Measurements from ENCODE around the gene DENND5A. TPM values are rescaled to one million over a fixed set of nuclear protein-coding genes. Genes with fewer than 3 reads are reported as not detected.

The DENND5A gene
- total and polyA plus RNA-seq, 2 donors (not counting 1 experiment from before 2014, with no cell fraction given) = 125 to 235 TPM

- peaks cover 3% of the 10 kb centered on the region for H3K27me3 ChIP-seq (ENCODE audit: control insufficient read depth, insufficient read depth, low read length)
- no peaks in the 10 kb centered on the region for H4K20me1 ChIP-seq (ENCODE audit: control insufficient read depth, extremely low read depth, insufficient read depth, low read length)
- no peak overlapping the region for H3K27ac ChIP-seq (ENCODE audit: insufficient read depth, low read length)
- DNase-seq (ENCODE audit: low read depth in 2 of 2) = no peak
- TF ChIP-seq EZH2 (IDR thresholded peaks at IDR 0.05; ENCODE audit: low read length, missing control alignments) (no peak), CTCF (conservative IDR thresholded peaks at IDR 0.05 in 1 of 2, IDR thresholded peaks at IDR 0.05 in 1 of 2; ENCODE audit: low read depth in 1 of 2, low read length in 2 of 2) (no peak)
- H3K36me3 ChIP-seq (ENCODE audit: control insufficient read depth, insufficient read depth, low read length) = no peaks in the 10 kb centered on the region
- H3K9me3 ChIP-seq (ENCODE audit: control insufficient read depth, insufficient read depth, low read depth, low read length) = no peaks in the 10 kb centered on the region
- no peak overlapping the region for H3K9ac ChIP-seq (ENCODE audit: insufficient read depth, low read length)
- H3K4me3 ChIP-seq (replicated peaks in 1 of 4; ENCODE audit: control extremely low read depth in 1 of 4, insufficient read depth in 1 of 4, low read depth in 3 of 4, low read length in 4 of 4) = no peak overlapping the region
- no peaks in the 10 kb centered on the region for H3K79me2 ChIP-seq (ENCODE audit: control insufficient read depth, insufficient read depth, low read length)
- no peak overlapping the region for H3K4me2 ChIP-seq (ENCODE audit: extremely low read depth, insufficient read depth, low read length)
- H3K4me1 ChIP-seq (ENCODE audit: control insufficient read depth, extremely low read depth, insufficient read depth, low read length) = peaks cover 3% of the 10 kb centered on the region
- H2AFZ ChIP-seq (ENCODE audit: low read length) = no peak overlapping the region
These were observed 175.5 kb downstream of the DENND5A start for GRCh38 chr11:9089636-9090035.

DNA sequence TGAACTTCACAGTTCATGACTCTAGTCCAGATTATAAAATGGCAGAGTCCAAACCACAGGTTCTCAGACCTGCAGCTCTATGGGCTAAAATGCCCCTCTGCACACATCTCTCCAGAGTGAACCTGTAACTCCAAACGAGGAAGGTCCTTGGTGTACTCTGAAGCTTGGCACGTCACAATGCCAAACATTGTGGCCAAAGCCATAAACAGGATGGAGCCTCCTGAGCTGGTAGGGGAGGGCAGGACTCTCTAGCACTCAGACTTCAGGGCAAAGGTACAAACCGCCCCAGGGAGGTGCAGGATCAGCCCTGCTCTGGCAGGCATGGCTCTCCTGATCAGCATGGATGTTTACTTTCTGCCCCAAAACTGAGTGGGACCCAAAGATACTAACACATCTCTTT, 176.1 kb downstream of the DENND5A start:
- Histone ChIP-seq H3K4me2 (ENCODE audit: extremely low read depth, insufficient read depth, low read length) (no peak overlapping the region), H3K9ac (ENCODE audit: insufficient read depth, low read length) (no peak overlapping the region), H2AFZ (ENCODE audit: low read length) (no peak overlapping the region), H3K4me3 (replicated peaks in 1 of 4; ENCODE audit: control extremely low read depth in 1 of 4, insufficient read depth in 1 of 4, low read depth in 3 of 4, low read length in 4 of 4) (no peak overlapping the region), H3K27me3 (ENCODE audit: control insufficient read depth, insufficient read depth, low read length) (peaks cover 3% of the 10 kb centered on the region), H3K9me3 (ENCODE audit: control insufficient read depth, insufficient read depth, low read depth, low read length) (no peaks in the 10 kb centered on the region), H3K36me3 (ENCODE audit: control insufficient read depth, insufficient read depth, low read length) (no peaks in the 10 kb centered on the region), H4K20me1 (ENCODE audit: control insufficient read depth, extremely low read depth, insufficient read depth, low read length) (no peaks in the 10 kb centered on the region), H3K4me1 (ENCODE audit: control insufficient read depth, extremely low read depth, insufficient read depth, low read length) (peaks cover 3% of the 10 kb centered on the region), H3K27ac (ENCODE audit: insufficient read depth, low read length) (no peak overlapping the region), H3K79me2 (ENCODE audit: control insufficient read depth, insufficient read depth, low read length) (no peaks in the 10 kb centered on the region)
- DNase-seq (ENCODE audit: low read depth in 2 of 2) = no peak
- TF ChIP-seq CTCF (conservative IDR thresholded peaks at IDR 0.05 in 1 of 2, IDR thresholded peaks at IDR 0.05 in 1 of 2; ENCODE audit: low read depth in 1 of 2, low read length in 2 of 2) = no peak
- no peak for TF ChIP-seq EZH2 (IDR thresholded peaks at IDR 0.05; ENCODE audit: low read length, missing control alignments)

Other genes starting within 250 kb of the DENND5A start
- gene SCUBE2, start 173.8 kb downstream of the DENND5A start, total RNA-seq = 1.8 TPM in 2 replicates
- gene SCUBE2, start 173.8 kb downstream of the DENND5A start, polyA plus RNA-seq = 0.61 and 1.1 TPM in 2 replicates
- gene TMEM41B, start 49.2 kb upstream of the DENND5A start, total RNA-seq = 48.8 and 59.1 TPM in 2 replicates
- 27.2 and 43.7 TPM in 2 replicates for gene TMEM41B, start 49.2 kb upstream of the DENND5A start, polyA plus RNA-seq
- 128 and 174 TPM in 2 replicates for gene IPO7, start 119.3 kb upstream of the DENND5A start, total RNA-seq
- 70.0 and 75.7 TPM in 2 replicates for gene IPO7, start 119.3 kb upstream of the DENND5A start, polyA plus RNA-seq
- gene ZNF143, start 195.7 kb upstream of the DENND5A start, total RNA-seq = 36.2 and 37.5 TPM in 2 replicates
- 22.6 and 22.8 TPM in 2 replicates for gene ZNF143, start 195.7 kb upstream of the DENND5A start, polyA plus RNA-seq